Body of pancreas (tissue), 4 donors: ENCODE results near the gene PSMD5.

Experiments
- CTCF ChIP-seq, 7 experiments: fragments of 450-650 bp in 4 of 7; fragments of 200-600 bp in 3 of 7; sonication (generic) in 3 of 7; IDR thresholded peaks; one replicate each; pipeline ENCODE4 v1.5.1; 2016 to 2019; ENCODE audit warnings: antibody characterized with exemption in 7 of 7
- POLR2A ChIP-seq, 3 donors: fragments of 450-650 bp; IDR thresholded peaks; one replicate each; pipeline ENCODE4 v1.6.1; 2016; ENCODE audit warnings: antibody characterized with exemption in 3 of 3, mild to moderate bottlenecking in 2 of 3

- no peak for TF ChIP-seq POLR2A (IDR thresholded peaks at IDR 0.05)
- no peak for TF ChIP-seq CTCF (IDR thresholded peaks at IDR 0.05)
Measured at GRCh38 chr9:120866651-120867050, 23.9 kb upstream of the PSMD5 start.
